DMS 273 treated with DMSO at 0.1 percent for 48 hours (cell line): Measurements from ENCODE around the gene MIDN.
"Not testable (repeated sequence)": the region's sequence is repeated elsewhere in the genome, so short reads cannot be mapped to it uniquely, and the experiment has no call there.

Experiments used
- DNase-seq: peaks from one replicate; lab custom pipeline; 2025; lab: John Stamatoyannopoulos, UW

MIDN gene

DNA sequence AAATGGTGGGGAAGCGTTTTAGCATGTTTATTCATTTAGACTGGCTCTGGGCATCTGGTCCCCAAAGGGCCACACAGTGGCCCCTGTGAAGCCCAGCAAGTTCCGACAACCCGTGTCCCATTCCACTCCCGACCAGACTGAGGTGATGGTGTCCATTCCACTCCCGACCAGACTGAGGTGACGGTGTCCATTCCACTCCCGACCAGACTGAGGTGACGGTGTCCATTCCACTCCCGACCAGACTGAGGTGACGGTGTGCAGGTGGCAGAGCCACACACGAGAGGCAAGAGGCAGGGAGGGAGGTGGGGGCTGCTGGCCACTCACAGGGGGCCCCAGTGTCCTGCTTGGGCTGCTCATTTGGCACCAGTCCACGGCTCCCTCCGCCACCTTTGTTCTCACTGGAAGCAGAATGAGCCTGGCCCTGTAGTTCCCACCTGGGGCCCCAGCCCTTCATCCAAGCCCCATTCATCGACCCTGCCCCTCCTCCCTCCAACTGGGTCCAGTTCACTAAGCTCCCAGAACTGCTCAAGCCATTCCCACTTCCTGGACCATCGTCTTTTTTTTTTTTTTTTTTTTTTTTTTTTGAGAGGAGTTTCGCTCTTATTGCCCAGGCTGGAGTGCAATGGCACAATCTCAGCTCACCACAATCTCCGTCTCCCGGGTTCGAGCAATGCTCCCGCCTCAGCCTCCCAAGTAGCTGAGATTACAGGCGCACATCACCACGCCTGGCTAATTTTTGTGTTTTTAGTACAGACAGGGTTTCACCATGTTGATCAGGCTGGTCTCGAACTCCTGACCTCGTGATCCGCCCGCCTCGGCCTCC lies 1.9 kb upstream of the MIDN start:
- DNase-seq, result not testable (repeated sequence)

DNA sequence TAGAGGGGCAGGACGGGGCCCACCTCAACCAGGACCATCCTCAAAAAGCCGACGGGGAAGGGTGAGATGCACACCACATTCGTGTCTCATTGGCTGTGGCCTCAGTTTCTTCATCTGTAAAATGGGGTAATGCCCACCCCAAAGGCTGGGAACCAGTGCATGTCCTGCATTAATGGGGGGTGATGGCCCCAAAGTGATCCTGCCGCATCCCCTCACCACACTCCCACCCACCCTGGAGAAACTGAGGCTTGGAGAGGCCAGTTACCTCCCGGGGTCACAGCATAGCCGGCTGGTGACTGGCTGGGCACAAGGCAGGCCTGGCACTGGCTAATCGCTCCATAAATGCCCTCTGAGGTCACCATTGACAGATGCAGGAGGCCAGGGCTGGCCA lies 640 bp upstream of the MIDN start:
- DNase-seq, result no peak

- DNase-seq, result peak; percentile 55
Observed at GRCh38 chr19:1248786-1249297, 459 bp downstream of the MIDN start.

DNA sequence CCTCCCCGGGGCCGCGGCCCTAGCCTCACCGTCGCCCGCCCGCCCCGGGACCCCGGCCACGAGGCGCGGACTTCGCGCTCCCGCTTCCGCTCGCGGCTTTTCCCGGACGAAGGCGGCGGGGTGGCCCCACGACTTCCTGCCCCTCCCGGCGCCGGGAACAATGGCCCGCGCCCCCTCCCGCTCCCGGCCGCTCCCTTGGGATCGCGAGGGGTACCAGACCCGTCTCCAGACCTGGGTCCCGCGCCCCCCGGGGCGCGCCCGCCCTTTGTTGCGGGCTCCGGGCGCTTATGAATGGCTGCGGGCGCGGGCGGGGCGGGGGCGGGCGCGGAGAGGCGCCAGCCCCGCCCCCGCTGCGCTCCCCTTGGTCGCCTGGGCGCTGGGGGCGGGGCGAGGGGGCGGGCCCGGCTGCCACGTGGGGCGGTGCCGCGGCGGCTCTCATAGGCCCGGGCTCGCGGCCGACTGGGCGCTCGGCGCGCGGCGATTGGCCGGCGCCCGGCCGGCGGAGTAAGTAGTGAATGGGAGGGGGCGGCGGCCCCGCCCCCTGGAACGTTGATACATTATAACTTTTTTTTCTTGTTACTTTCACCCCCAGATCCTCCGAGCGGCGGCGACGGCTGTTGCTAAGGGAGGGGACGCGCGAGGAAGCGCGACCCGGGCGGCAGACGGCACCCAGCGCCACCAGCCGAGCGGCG lies 1.1 kb downstream of the MIDN start:
- peak; percentile 73 for DNase-seq

GRCh38 chr19:1249990-1250436 lies 1.6 kb downstream of the MIDN start:
- DNase-seq, result no peak

- DNase-seq, result no peak
Observed at GRCh38 chr19:1250437-1251260, 2.3 kb downstream of the MIDN start.

DNA sequence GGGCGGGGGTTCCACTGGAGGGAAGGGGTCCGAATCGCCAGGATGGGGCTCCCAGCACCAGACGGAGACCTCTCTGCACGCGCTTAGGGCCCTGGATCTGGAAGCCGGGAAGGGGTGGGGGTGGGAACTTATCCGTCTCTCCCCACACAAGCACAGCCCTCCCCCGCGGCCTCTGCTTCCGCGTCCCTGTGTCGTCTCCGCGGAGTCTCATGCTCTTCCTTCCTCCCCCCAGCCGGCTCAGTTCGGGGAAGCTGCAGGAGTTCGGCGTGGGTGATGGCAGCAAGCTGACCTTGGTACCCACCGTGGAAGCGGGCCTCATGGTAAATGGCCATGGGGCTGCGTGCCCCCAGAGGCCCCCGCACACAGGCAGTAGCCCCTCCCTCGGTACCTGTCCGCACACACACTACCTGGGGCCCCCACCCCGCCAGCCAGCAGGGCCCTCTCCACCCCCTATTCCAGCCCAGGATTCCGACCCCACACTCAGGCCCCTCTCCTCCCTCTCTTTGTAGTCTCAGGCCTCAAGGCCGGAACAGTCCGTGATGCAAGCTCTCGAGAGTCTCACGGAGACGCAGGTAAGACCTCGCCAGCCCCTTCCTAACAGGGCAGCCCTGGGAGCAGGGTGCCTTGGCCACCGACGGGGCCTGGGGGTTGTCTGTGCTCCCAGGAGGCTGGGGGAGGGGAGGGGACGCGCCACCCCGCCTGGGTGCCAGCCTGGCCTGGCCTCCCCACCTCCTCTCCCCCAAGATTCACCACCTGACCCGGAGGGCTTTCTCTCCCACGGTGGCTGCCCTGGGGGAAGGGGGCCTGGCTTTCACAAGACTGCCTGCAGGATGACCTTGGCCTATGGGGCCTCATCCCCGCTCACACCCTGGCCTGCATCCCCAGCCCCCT lies 3.2 kb downstream of the MIDN start:
- DNase-seq, result no peak

- no peak for DNase-seq
Observed at GRCh38 chr19:1252221-1252820, 3.9 kb downstream of the MIDN start.

DNA sequence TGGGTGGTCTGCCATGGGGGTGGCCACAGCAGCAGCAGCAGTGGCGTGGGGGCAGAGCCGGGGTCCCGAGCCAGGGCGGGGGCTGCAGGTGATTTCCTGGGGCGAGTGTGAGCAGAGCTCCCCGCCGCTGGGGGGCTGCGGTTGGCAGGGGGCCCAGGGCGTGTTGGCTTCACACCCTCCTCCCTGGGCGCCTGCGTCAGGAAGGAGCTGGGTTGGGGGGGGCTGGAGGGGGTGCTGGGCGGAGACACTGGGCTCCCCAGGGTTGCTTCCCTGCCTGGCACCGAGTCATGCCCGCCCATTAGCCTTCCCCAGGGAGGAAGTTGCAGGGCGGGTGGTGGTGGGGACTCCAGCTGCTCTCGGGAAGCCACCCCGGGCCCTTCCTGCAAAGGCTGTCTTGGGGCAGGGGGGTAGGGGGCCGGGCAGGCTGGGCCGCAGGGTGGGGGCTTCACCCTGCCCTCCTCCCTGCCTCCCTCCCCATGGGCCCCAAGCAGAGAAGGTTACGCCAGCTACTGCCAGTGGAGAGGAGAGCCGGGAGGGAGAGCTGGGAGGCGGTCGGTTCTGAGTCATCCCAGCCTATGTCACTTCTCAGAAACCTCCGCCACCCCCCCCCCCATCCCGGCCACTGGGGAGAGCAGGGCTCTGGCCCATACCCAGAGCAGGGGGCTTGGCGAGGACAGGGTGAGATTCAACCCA lies 4.6 kb downstream of the MIDN start:
- no peak for DNase-seq

DNA sequence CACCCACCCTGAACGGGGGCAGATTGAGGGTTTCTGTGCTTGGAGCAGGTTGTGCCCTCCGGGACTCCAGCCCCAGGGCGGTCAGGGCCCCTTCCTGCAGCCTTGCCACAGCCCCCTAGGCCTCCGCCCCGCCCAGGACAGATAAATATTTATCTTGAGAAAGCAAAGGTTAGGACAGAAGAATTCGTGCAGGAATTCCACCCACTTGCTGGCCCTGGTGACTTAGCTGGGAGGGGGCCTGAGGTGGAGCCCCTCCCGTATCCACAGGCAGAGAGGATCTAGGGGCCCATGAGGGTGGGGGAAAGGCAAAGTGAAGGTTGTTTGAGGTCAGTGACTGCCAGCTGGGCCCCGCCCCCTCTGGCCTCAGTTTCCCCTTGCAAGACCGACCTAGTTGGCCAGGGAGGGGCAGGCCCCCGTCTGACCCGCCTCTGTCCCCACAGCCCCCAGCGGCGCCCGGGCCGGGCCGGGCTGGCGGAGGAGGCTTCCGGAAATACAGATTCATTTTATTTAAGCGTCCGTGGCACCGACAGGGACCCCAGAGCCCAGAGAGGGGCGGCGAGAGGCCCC lies 5.2 kb downstream of the MIDN start:
- no peak for DNase-seq

DNA sequence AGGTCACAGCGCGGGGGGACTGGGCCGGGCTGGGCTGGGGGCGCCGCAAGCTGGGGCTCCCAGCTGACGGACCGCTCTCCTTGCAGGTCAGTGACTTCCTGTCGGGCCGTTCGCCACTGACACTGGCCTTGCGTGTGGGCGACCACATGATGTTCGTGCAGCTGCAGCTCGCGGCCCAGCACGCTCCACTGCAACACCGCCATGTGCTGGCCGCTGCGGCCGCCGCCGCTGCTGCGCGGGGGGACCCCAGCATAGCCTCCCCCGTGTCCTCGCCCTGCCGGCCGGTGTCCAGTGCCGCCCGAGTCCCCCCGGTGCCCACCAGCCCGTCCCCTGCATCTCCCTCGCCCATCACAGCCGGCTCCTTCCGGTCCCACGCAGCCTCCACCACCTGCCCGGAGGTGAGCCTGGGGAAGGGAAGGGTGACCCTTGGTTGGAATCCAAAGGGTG lies 5.7 kb downstream of the MIDN start:
- DNase-seq, result no peak

GRCh38 chr19:1254530-1255185 lies 6.3 kb downstream of the MIDN start:
- DNase-seq, result no peak

GRCh38 chr19:1255186-1256161 lies 7.1 kb downstream of the MIDN start:
- DNase-seq, result no peak

DNA sequence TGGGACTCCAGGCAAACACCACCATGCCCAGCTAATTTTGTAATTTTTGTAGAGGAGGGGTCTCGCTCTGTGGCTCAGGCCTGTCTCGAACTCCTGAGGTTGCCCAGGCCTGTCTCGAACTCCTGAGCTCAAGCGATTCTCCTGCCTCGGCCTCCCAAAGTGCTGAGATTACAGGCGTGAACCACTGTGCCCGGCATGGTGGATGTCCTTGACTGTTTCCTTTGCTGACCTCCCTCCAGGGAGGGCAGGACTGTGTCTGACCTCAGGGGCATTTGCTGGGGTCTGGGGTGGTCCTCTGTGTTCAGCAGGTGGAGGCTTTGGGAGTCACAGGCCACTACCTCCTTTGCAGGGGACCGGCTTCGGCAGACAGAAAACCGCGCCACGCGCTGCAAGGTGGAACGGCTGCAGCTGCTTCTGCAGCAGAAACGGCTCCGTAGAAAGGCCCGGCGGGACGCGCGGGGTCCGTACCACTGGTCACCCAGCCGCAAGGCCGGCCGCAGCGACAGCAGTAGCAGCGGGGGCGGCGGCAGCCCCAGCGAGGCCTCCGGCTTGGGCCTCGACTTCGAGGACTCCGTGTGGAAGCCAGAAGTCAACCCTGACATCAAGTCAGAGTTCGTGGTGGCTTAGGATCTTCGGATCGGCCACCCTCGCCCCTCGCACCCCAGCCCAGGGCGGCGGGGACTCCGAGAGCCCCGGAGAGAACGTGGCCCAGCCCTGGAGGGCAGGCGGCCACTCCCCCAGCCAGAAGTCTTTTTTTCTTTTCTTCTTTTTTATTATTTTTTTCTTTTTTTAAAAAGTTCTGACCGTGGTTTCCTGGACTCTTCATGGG lies 8.5 kb downstream of the MIDN start:
- DNase-seq, result no peak

DNA sequence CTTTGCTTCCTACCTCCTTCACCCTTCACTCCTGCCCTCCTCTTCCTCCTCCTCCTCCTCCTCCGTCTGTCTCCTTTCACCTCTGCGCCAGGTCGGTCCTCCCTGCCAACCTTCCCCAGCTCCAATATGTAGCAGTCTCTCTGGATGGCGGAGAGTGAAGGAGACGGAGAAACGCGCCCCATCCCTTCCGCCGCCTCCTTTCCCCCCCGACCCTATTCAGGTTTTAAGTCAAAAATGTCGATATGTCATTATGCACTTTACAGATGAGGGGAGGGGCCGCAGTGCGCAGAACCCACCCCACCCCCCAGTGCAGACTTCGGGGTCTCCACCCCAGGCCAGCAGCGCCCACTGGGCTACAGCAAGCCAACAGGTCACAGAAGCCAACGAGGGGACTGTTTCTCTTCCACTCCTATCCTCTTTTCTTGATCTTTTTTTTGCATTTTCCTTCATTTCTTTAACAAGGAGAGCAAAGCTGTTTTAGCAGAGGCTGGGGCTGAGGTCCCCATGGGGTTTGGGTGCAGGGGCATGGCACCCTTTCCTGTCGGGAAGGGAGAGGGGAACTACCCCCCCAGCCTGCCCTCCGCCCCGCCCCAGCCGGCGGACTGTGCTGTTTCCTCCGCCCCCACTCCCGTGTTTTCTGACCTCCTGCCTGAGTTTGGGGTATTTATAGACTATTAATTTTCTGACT lies 9.2 kb downstream of the MIDN start:
- no peak for DNase-seq

DNA sequence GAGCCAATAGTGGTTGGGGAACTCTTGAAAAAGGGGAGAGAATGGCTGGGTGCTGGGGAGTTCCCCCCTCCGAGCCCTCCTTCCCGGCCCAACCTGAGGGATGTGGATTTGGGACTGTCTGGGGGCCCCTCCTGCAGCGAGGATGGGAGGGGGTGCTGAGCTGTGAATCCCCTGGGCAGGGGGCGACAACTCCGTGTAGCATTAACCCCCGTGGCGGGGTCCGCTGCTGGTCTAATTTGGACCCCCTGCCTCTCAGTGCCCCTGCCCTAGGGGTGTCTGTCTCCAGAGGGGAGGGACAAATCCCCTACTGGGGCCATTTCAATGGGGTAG lies 9.7 kb downstream of the MIDN start:
- DNase-seq, result no peak

GRCh38 chr19:1258707-1259205 lies 10.4 kb downstream of the MIDN start:
- DNase-seq, result no peak
